Measurements from ENCODE around the gene AGA.

Gene AGA

DNA sequence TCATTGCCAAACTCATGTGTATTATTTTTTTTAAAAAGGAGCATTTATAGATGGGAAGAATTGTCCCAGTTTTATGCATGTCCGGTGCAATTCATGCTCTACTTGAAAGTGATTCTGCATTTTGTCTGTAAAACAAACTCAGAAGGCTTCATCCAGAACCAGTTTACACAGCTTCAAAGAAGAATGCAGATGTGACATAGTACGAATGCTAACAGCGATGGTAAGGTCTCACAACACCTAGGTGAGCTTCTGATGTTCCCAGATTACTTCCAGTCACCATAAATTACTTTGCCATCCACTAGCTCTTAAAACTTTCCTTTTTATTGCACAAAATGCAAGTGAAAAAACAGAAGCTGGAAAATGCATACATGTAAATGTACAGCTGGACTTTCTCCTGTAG is 41.5 kb upstream of the AGA start:
- TF ChIP-seq ZFX (IDR thresholded peaks at IDR 0.05) = no peak
- TF ChIP-seq, protein P1, sequence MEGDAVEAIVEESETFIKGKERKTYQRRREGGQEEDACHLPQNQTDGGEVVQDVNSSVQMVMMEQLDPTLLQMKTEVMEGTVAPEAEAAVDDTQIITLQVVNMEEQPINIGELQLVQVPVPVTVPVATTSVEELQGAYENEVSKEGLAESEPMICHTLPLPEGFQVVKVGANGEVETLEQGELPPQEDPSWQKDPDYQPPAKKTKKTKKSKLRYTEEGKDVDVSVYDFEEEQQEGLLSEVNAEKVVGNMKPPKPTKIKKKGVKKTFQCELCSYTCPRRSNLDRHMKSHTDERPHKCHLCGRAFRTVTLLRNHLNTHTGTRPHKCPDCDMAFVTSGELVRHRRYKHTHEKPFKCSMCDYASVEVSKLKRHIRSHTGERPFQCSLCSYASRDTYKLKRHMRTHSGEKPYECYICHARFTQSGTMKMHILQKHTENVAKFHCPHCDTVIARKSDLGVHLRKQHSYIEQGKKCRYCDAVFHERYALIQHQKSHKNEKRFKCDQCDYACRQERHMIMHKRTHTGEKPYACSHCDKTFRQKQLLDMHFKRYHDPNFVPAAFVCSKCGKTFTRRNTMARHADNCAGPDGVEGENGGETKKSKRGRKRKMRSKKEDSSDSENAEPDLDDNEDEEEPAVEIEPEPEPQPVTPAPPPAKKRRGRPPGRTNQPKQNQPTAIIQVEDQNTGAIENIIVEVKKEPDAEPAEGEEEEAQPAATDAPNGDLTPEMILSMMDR (conservative IDR thresholded peaks at IDR 0.05) = no peak
- H3K27ac ChIP-seq = no peak overlapping the region

DNA sequence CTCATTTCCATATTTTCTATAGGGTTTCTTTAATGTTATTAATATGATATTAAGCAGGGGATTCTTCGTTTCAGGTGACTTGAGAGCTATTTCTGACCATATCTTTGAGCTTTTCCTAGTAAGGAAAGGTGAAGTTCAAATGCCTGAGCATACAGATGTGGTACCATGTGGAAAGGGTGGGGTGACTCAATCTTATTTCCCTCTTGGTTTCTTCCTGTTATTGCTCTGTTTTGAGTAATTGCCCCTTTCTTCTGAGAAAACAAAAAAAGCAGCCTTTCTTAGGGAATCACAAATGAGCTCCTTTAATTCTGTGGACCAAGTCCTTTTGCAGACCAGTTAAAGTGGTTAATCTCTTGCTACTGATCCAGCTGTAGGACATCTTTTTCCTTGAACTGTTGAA is 41.0 kb upstream of the AGA start:
- no peak overlapping the region for H3K27ac ChIP-seq

DNA sequence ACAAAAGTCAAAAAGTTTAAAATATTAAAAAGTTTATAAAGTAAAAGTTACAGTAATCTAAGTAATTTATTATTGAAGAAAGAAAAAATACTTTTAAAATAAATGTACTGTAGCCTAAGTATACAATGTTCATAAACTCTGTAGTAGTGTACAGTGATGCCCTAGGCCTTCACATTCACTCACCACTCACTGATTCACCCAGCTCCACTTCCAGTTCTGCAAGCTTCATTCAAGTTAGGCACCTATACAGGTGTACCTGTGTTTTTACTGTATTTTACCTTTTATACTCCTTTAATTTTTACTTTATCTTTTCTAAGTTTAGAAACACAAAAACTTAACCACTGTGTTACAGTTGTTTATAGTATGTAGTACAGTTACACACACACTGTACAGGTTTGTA is 40.1 kb upstream of the AGA start:
- TF ChIP-seq, protein P1 (conservative IDR thresholded peaks at IDR 0.05) = no peak
- no peak for TF ChIP-seq ZFX (IDR thresholded peaks at IDR 0.05)
- no peak overlapping the region for H3K27ac ChIP-seq

More for the DNA sequence above, 41.0 kb upstream of the AGA start:
- TF ChIP-seq, protein P1 (conservative IDR thresholded peaks at IDR 0.05) = no peak
- no peak for TF ChIP-seq ZFX (IDR thresholded peaks at IDR 0.05)

DNA sequence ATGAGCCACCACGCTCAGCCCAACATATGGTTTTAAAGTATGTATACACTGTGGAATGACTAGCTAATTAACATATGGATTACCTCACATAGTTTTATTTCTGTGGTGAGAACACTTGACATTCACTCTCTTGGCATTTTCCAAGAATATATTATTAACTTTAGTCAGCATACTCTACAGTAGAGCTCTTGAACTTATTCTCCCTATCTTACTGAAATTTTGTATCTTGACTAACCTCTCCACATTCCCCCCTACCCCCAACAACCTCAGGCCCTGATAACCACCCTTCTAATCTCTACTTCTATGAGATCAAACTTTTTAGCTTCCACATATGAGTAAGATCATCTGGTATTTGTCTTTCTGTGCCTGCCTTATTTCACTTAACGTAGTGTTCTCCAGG is 38.6 kb upstream of the AGA start:
- TF ChIP-seq, protein P1 (conservative IDR thresholded peaks at IDR 0.05) = no peak
- no peak for TF ChIP-seq ZFX (IDR thresholded peaks at IDR 0.05)
- no peak overlapping the region for H3K27ac ChIP-seq

DNA sequence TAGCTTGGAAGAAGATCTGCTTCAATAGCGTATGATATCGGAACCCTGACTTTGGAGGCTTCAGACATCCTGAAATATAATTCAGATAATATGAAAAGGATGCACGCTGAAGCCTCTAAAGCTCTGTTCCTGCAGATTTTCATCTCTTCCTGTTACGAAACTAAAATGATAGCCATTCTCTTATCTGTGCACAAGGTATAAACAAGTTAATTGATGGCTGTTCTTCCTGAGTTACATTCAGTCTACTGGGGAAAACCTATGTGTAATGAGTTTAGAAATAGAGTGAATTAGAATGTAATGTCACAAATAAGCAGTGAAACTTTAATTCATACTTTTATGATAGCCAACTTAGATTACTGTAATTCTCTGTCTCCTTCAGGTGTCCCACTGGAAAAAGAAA is 36.8 kb upstream of the AGA start:
- H3K27ac ChIP-seq = no peak overlapping the region
- TF ChIP-seq, protein P1 (conservative IDR thresholded peaks at IDR 0.05) = no peak
- TF ChIP-seq ZFX (IDR thresholded peaks at IDR 0.05) = no peak

DNA sequence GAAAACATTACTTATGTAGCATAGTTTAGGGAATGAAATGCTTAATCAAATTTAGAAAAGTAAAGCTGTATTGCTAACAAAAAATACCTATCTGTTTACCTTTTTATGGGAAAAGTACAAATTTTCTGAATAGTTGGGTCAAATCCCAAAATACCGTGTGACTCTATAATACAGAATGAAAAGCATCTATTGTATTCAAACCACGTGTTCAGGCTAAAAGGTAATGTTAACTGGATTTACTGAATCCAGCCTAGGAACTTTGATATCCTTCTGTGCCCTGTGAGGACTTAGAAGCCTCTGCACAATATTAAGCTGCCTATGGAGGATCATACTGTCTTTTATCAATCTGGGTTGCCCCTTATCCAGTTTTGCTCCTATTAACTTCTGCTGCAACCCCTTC is 36.3 kb upstream of the AGA start:
- no peak for TF ChIP-seq ZFX (IDR thresholded peaks at IDR 0.05)
- TF ChIP-seq, protein P1 (conservative IDR thresholded peaks at IDR 0.05) = no peak
- H3K27ac ChIP-seq = no peak overlapping the region

DNA sequence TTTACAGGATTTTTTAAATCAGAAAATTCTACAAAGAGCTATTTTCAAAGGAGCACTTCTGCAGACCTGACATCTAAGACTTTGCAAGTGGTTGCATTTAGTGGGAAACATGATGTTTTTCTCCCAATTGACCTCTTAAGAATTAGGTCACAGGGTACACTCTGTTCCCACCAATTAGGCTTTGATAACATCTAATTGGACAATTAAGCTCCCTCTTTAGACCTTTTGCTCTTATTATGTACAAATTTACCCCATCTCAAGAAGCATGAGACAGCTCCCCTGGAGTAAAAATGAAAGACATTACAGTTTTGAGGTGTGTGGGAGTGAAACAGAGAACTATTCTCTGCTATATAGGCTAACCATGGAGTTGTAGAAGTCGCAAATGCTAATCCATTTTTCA is 31.8 kb upstream of the AGA start:
- H3K27ac ChIP-seq = no peak overlapping the region
- TF ChIP-seq ZFX (IDR thresholded peaks at IDR 0.05) = no peak
- TF ChIP-seq, protein P1 (conservative IDR thresholded peaks at IDR 0.05) = no peak
